Vagina (tissue), 2 donors: ENCODE results near the gene ATP6V1G2. TPM values are rescaled to one million over a fixed set of nuclear protein-coding genes. Genes with fewer than 3 reads are reported as not detected.
A peak's percentile ranks its signal among the peaks of the same experiment; 100 is the strongest.
"Not testable (repeated sequence)": the region's sequence is repeated elsewhere in the genome, so short reads cannot be mapped to it uniquely, and the experiment has no call there.

Experiments
- DNase-seq, 2 donors: peaks; one replicate each; pipeline ENCODE4 v3.0.0-alpha.2; 2017; ENCODE audit errors: extremely low spot score in 2 of 2
- H3K27ac ChIP-seq: fragments of 200-600 bp; sonication (generic); one replicate; pipeline ENCODE4 v1.5.1; 2019
- H3K27me3 ChIP-seq: fragments of 200-600 bp; sonication (generic); one replicate; pipeline ENCODE4 v1.5.1; 2019
- H3K36me3 ChIP-seq, 2 donors: fragments of 200-600 bp; sonication (generic); one replicate each; pipeline ENCODE4 v1.5.1; 2017 to 2019
- H3K4me1 ChIP-seq: fragments of 200-600 bp; sonication (generic); one replicate; pipeline ENCODE4 v1.5.1; 2019
- H3K4me3 ChIP-seq, 2 donors: fragments of 200-600 bp; sonication (generic); 1 replicate in 1 of 2; 2 replicates in 1 of 2; pipeline ENCODE4 v1.5.1; 2016 to 2019
- H3K9me3 ChIP-seq: fragments of 200-600 bp; sonication (generic); one replicate; pipeline ENCODE4 v1.5.1; 2019
- POLR2A ChIP-seq, 2 donors: fragments of 450-650 bp; IDR thresholded peaks; one replicate each; pipeline ENCODE4 v1.6.1; 2017; ENCODE audit warnings: antibody characterized with exemption in 2 of 2, mild to moderate bottlenecking in 2 of 2, moderate library complexity in 2 of 2
- POLR2AphosphoS5 ChIP-seq, 2 donors: sonication (generic); formaldehyde crosslinking; IDR thresholded peaks; one replicate each; pipeline ENCODE4 v1.9.0; 2017; ENCODE audit warnings: antibody characterized with exemption in 2 of 2, mild to moderate bottlenecking in 2 of 2, low read depth in 1 of 2; ENCODE audit not compliant: insufficient read depth in 1 of 2
- intact Hi-C: fragments of 100-400 bp; cut with DNase I; formaldehyde crosslinking; loops from one replicate; pipeline ENCODE4 v1.15.1; 2023
- total RNA-seq: library from RNA; depleted of rRNA; stranded (reverse); fragments of >200 nt; gene quantifications from one replicate; pipeline ENCODE4 v1.2.3, GENCODE V29; 2016
- TF ChIP-seq, protein P1 (sequence below), 3 experiments: fragments of 450-650 bp in 2 of 3; fragments of 200-600 bp in 1 of 3; sonication (generic) in 1 of 3; IDR thresholded peaks; one replicate each; pipeline ENCODE4 v1.5.1; 2017 to 2019; ENCODE audit warnings: antibody characterized with exemption in 3 of 3, mild to moderate bottlenecking in 2 of 3, moderate library complexity in 2 of 3

The ATP6V1G2 gene
- total RNA-seq: 5.4 TPM

DNA sequence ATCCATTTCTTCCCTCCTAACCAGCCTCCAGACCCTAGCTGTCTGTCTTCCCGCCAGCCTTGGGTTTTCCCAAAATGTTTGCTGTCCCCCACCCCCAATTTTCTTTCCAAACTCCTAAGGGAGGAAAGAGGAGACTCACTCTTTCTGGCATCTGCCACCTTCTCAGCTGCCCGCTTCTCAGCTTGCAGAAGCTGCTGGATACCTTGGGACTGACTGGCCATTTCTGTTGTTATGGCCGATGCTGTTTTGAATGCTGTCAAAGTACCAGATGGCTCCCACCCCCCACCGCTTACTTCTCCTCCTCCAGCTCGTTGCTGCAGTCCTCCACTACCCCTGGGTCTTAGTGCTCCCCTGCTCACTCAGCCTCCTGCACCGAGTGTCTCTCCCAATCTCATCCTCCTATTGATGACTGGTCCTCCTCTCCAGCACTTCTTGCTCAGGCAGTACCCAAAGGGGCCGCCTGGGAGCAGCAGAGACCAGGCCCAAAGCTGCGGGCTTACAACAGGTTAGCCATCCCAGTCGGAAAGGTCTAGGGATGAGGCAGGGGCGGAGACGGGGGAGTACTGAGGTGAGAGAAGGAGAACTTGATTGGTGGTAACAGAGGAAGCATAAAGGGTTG lies at the start of gene ATP6V1G2:
Gene ATP6V1G2 (minus strand): TSS at position 270 of the 619 bp plus-strand sequence. CDS start 49 bp downstream, at position 221.
- no peak for TF ChIP-seq POLR2A (IDR thresholded peaks at IDR 0.05)
- TF ChIP-seq POLR2AphosphoS5 (IDR thresholded peaks at IDR 0.05; ENCODE audit: insufficient read depth in 1 of 2, low read depth in 1 of 2): peak in 1 of 2 donors; percentile 78
- TF ChIP-seq, protein P1, sequence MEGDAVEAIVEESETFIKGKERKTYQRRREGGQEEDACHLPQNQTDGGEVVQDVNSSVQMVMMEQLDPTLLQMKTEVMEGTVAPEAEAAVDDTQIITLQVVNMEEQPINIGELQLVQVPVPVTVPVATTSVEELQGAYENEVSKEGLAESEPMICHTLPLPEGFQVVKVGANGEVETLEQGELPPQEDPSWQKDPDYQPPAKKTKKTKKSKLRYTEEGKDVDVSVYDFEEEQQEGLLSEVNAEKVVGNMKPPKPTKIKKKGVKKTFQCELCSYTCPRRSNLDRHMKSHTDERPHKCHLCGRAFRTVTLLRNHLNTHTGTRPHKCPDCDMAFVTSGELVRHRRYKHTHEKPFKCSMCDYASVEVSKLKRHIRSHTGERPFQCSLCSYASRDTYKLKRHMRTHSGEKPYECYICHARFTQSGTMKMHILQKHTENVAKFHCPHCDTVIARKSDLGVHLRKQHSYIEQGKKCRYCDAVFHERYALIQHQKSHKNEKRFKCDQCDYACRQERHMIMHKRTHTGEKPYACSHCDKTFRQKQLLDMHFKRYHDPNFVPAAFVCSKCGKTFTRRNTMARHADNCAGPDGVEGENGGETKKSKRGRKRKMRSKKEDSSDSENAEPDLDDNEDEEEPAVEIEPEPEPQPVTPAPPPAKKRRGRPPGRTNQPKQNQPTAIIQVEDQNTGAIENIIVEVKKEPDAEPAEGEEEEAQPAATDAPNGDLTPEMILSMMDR (IDR thresholded peaks at IDR 0.05): peak; percentile 97 to 99 (median 99)
- intact Hi-C loops: loop anchor here (2.0 kb wide), 1 partner anchor 52 kb away; no protein-coding TSS in a partner anchor
- peak in 1 of 2 donors; percentile 98 for DNase-seq
- Histone ChIP-seq H3K36me3 (peaks cover 0 to 6% of the 10 kb centered on the region in 2 donors), H3K4me3 (peak within 1 kb of the TSS; percentile 36 to 46), H3K27ac (peak within 1 kb of the TSS; percentile 83), H3K9me3 (no peaks in the 10 kb centered on the region), H3K27me3 (no peaks in the 10 kb centered on the region), H3K4me1 (peaks cover 40% of the 10 kb centered on the region)

DNA sequence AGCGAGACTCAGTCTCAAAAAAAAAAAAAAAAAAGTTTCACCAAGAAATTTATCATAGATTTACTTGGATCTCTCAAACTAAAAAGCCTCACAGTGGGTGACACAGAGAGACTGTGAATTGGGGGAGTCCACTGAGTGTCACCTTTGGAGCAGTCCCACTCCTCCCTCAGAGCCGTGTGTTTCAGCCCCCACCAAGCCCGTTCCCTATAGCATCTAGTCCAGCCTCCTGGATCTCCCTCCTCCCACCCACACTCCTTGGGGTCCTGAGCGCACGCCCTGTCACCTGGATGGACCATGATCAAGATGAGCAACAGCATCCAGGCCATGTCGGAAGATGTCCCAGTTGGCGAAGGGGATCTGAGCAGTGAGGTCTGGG lies 46.0 kb upstream of the ATP6V1G2 start:
- no peak for TF ChIP-seq POLR2AphosphoS5 (IDR thresholded peaks at IDR 0.05; ENCODE audit: insufficient read depth in 1 of 2, low read depth in 1 of 2)
- TF ChIP-seq, protein P1 (IDR thresholded peaks at IDR 0.05): no peak
- no peak for TF ChIP-seq POLR2A (IDR thresholded peaks at IDR 0.05)
- H3K4me1 ChIP-seq: no peaks in the 10 kb centered on the region
- DNase-seq: no peak
- H3K27ac ChIP-seq: no peak overlapping the region
- H3K9me3 ChIP-seq: no peaks in the 10 kb centered on the region
- H3K4me3 ChIP-seq: no peak overlapping the region
- intact Hi-C loops: no loop called here
- H3K27me3 ChIP-seq: no peaks in the 10 kb centered on the region
- no peaks in the 10 kb centered on the region for H3K36me3 ChIP-seq

DNA sequence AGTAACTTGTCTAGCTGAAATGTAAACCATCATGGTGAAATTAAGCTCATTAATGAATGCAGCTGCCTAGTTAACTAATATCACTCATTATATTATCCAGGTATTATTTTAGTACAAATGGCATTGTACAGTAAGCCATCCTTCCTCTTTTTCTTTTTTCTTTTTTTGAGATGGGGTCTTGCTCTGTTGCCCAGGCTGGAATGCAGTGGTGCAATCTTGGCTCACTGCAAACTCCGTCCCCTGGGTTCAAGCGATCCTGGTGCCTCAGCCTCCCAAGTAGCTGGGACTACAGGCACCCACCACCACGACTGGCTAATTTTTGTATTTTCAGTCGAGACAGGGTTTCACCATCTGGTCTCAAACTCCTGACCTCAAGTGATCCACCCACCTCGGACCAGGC lies 44.3 kb upstream of the ATP6V1G2 start:
- H3K9me3 ChIP-seq, H3K4me3 ChIP-seq, H3K36me3 ChIP-seq, H3K27ac ChIP-seq, H3K4me1 ChIP-seq, intact Hi-C loops, DNase-seq, H3K27me3 ChIP-seq: not testable (repeated sequence)

DNA sequence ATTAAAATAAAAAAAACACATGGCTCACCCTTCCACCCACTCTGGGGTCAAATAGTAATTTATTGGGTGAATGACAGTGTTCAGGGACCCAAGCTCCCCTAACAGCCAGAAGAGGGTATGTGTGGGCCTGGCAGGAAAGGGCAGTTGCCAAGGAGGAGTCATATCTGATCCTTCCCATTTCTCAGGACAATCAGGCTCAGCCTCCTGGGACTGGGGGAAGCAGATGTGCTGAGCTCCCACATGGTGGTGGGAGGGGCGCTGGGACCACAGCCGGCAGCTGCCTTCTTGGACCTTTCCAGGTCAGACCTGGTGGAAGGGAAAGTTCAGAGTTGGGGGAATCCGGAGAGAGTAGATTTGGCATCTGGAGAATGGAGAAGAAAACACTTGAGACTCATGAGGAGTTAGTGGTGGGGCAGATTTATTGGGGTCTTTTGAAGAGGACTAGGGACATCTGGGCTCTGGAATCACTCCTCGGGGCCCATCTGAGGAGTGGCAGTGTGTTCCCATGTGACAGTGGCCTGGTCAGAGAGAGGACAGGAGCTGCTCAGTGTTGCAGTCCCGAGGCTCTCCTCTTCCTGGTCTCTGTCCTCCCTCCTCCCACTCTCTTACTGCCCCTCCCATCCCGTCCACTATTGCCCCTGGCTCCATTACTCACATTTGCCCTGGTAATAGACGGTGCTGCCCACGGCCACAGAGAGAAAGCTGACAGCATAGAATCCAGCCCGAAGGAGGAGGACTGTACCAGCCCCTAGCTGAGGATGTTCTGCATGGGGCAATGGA lies 42.7 kb upstream of the ATP6V1G2 start:
- DNase-seq: no peak
- Histone ChIP-seq H3K36me3 (no peaks in the 10 kb centered on the region), H3K9me3 (no peaks in the 10 kb centered on the region), H3K4me3 (no peak overlapping the region), H3K27me3 (no peaks in the 10 kb centered on the region), H3K27ac (no peak overlapping the region), H3K4me1 (no peaks in the 10 kb centered on the region)
- TF ChIP-seq POLR2AphosphoS5 (IDR thresholded peaks at IDR 0.05; ENCODE audit: insufficient read depth in 1 of 2, low read depth in 1 of 2): no peak
- TF ChIP-seq, protein P1 (IDR thresholded peaks at IDR 0.05): no peak
- no peak for TF ChIP-seq POLR2A (IDR thresholded peaks at IDR 0.05)
- intact Hi-C loops: no loop called here

DNA sequence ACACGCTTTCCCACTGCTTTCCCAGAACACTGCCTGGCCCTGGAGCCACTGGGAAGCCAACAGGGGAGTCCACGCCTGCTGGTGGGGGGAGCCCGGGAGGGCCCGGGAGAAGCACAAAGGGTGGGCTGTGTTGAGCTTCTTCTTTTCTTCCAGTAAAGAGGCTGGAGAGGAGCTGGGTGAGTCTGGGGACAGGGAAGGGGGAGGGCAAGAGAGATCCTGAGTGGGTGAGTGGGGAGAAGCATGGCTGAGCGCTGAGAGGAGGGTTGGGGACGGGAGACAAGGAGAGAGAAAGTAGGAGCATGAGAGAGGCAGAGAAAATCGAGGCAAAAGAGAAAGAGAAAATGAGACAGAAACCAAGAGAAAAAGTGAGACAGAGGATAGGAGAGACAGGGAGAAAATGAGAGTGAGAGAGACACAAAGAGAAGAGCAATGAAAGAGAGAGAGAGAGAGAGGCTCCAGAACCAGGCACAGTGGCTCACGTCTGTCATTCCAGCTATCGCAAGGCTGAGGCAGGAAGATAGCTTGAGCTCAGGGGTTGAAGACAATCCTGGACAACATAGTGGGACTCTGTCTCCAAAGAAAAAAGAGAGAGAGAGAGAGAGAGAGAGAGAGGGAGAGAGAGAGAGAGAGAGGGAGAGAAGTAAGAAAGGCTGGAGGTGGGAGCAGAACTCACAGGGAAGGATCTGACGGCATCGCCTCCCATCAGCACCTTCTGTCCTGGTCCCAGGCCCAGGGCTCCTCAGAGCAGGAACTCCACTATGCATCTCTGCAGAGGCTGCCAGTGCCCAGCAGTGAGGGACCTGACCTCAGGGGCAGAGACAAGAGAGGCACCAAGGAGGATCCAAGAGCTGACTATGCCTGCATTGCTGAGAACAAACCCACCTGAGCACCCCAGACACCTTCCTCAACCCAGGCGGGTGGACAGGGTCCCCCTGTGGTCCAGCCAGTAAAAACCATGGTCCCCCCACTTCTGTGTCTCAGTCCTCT lies 41.7 kb upstream of the ATP6V1G2 start:
- H3K36me3 ChIP-seq: no peaks in the 10 kb centered on the region
- H3K27ac ChIP-seq: no peak overlapping the region
- H3K27me3 ChIP-seq: no peaks in the 10 kb centered on the region
- no peak overlapping the region for H3K4me3 ChIP-seq
- DNase-seq: no peak
- TF ChIP-seq, protein P1 (IDR thresholded peaks at IDR 0.05): no peak
- no peak for TF ChIP-seq POLR2AphosphoS5 (IDR thresholded peaks at IDR 0.05; ENCODE audit: insufficient read depth in 1 of 2, low read depth in 1 of 2)
- TF ChIP-seq POLR2A (IDR thresholded peaks at IDR 0.05): no peak
- intact Hi-C loops: no loop called here
- no peaks in the 10 kb centered on the region for H3K4me1 ChIP-seq
- no peaks in the 10 kb centered on the region for H3K9me3 ChIP-seq
